Measurements from ENCODE around the gene PIEZO2. TPM values are rescaled to one million over a fixed set of nuclear protein-coding genes. Genes with fewer than 3 reads are reported as not detected.
A peak's percentile ranks its signal among the peaks of the same experiment; 100 is the strongest.
"Not testable (repeated sequence)": the region's sequence is repeated elsewhere in the genome, so short reads cannot be mapped to it uniquely, and the experiment has no call there.

PIEZO2 gene
- total RNA-seq, 1 donor from 2014 or later = 50.1 TPM

GRCh38 chr18:10916387-10916786, 233.0 kb downstream of the PIEZO2 start:
- Mint-ChIP-seq H3K4me1 (ENCODE audit: low read depth, unreplicated experiment) (peaks cover 16% of the 10 kb centered on the region), H3K27me3 (ENCODE audit: unreplicated experiment) (peaks cover 4% of the 10 kb centered on the region), H3K36me3 (ENCODE audit: unreplicated experiment) (no peaks in the 10 kb centered on the region), H3K9me3 (ENCODE audit: unreplicated experiment) (peaks cover 2% of the 10 kb centered on the region), H3K4me3 (ENCODE audit: unreplicated experiment) (no peak overlapping the region), H3K27ac (ENCODE audit: unreplicated experiment) (no peak overlapping the region)
- DNase-seq = no peak
- no peak for TF ChIP-seq CTCF (IDR thresholded peaks at IDR 0.05; ENCODE audit: partially characterized antibody, unreplicated experiment)

GRCh38 chr18:10915748-10916147, 233.6 kb downstream of the PIEZO2 start:
- not testable (repeated sequence) for H3K4me3 Mint-ChIP-seq (ENCODE audit: unreplicated experiment); H3K27me3 Mint-ChIP-seq (ENCODE audit: unreplicated experiment); H3K9me3 Mint-ChIP-seq (ENCODE audit: unreplicated experiment); H3K36me3 Mint-ChIP-seq (ENCODE audit: unreplicated experiment); H3K27ac Mint-ChIP-seq (ENCODE audit: unreplicated experiment); DNase-seq
- peaks cover 16% of the 10 kb centered on the region for H3K4me1 Mint-ChIP-seq (ENCODE audit: low read depth, unreplicated experiment)

GRCh38 chr18:10914610-10915009, 234.8 kb downstream of the PIEZO2 start:
- H3K4me1 Mint-ChIP-seq (ENCODE audit: low read depth, unreplicated experiment) = peaks cover 16% of the 10 kb centered on the region
- not testable (repeated sequence) for H3K9me3 Mint-ChIP-seq (ENCODE audit: unreplicated experiment); H3K36me3 Mint-ChIP-seq (ENCODE audit: unreplicated experiment); DNase-seq; H3K27me3 Mint-ChIP-seq (ENCODE audit: unreplicated experiment); H3K4me3 Mint-ChIP-seq (ENCODE audit: unreplicated experiment)
- H3K27ac Mint-ChIP-seq (ENCODE audit: unreplicated experiment) = peak overlapping the region; percentile 38

- DNase-seq = no peak
- Mint-ChIP-seq H3K27ac (ENCODE audit: unreplicated experiment) (peak overlapping the region; percentile 67), H3K27me3 (ENCODE audit: unreplicated experiment) (no peaks in the 10 kb centered on the region), H3K4me3 (ENCODE audit: unreplicated experiment) (peak overlapping the region; percentile 13), H3K9me3 (ENCODE audit: unreplicated experiment) (peaks cover 2% of the 10 kb centered on the region), H3K4me1 (ENCODE audit: low read depth, unreplicated experiment) (peaks cover 16% of the 10 kb centered on the region), H3K36me3 (ENCODE audit: unreplicated experiment) (no peaks in the 10 kb centered on the region)
- TF ChIP-seq CTCF (IDR thresholded peaks at IDR 0.05; ENCODE audit: partially characterized antibody, unreplicated experiment) = no peak
These were observed 235.4 kb downstream of the PIEZO2 start for GRCh38 chr18:10913919-10914318.

- Mint-ChIP-seq H3K4me3 (ENCODE audit: unreplicated experiment) (peak overlapping the region; percentile 61), H3K27me3 (ENCODE audit: unreplicated experiment) (no peaks in the 10 kb centered on the region), H3K36me3 (ENCODE audit: unreplicated experiment) (no peaks in the 10 kb centered on the region), H3K27ac (ENCODE audit: unreplicated experiment) (peak overlapping the region; percentile 76), H3K4me1 (ENCODE audit: low read depth, unreplicated experiment) (peaks cover 16% of the 10 kb centered on the region), H3K9me3 (ENCODE audit: unreplicated experiment) (peaks cover 2% of the 10 kb centered on the region)
- peak; percentile 66 for DNase-seq
- no peak for TF ChIP-seq CTCF (IDR thresholded peaks at IDR 0.05; ENCODE audit: partially characterized antibody, unreplicated experiment)
These were observed 236.4 kb downstream of the PIEZO2 start for GRCh38 chr18:10912790-10913545.

- H3K27me3 Mint-ChIP-seq (ENCODE audit: unreplicated experiment) = no peaks in the 10 kb centered on the region
- no peak for TF ChIP-seq CTCF (IDR thresholded peaks at IDR 0.05; ENCODE audit: partially characterized antibody, unreplicated experiment)
- peaks cover 16% of the 10 kb centered on the region for H3K4me1 Mint-ChIP-seq (ENCODE audit: low read depth, unreplicated experiment)
- no peaks in the 10 kb centered on the region for H3K9me3 Mint-ChIP-seq (ENCODE audit: unreplicated experiment)
- no peak overlapping the region for H3K27ac Mint-ChIP-seq (ENCODE audit: unreplicated experiment)
- no peak overlapping the region for H3K4me3 Mint-ChIP-seq (ENCODE audit: unreplicated experiment)
- H3K36me3 Mint-ChIP-seq (ENCODE audit: unreplicated experiment) = no peaks in the 10 kb centered on the region
- DNase-seq = no peak
These were observed 239.6 kb downstream of the PIEZO2 start for GRCh38 chr18:10909724-10910123.

All from glutamatergic neuron (in vitro differentiated cells).